Mesenchymal stem cell (in vitro differentiated cells and primary cell): ENCODE results near the gene LBX2.
A peak's percentile ranks its signal among the peaks of the same experiment; 100 is the strongest.
"Not testable (repeated sequence)": the region's sequence is repeated elsewhere in the genome, so short reads cannot be mapped to it uniquely, and the experiment has no call there.

ENCODE experiments used
- DNase-seq: peaks from one replicate; pipeline ENCODE4 v3.0.0-alpha.2; 2013
- H2AFZ ChIP-seq: one replicate; pipeline ENCODE4 v1.6.1; 2013; ENCODE audit warnings: low read depth, mild to moderate bottlenecking, control low read depth, inconsistent platforms, low read length, moderate library complexity
- H2AK5ac ChIP-seq: 2 replicates; pipeline ENCODE4 v1.6.1; 2013; ENCODE audit warnings: low read length, moderate library complexity, mild to moderate bottlenecking, inconsistent platforms; ENCODE audit not compliant: severe bottlenecking
- H2BK120ac ChIP-seq: one replicate; pipeline ENCODE4 v1.6.1; 2013; ENCODE audit warnings: low read depth, mild to moderate bottlenecking, inconsistent platforms, low read length, moderate library complexity
- H2BK12ac ChIP-seq, 2 experiments: one replicate each; pipeline ENCODE4 v1.6.1; 2013; ENCODE audit warnings: inconsistent platforms in 2 of 2, low read length in 2 of 2, mild to moderate bottlenecking in 2 of 2, moderate library complexity in 2 of 2, control low read depth in 1 of 2
- H2BK15ac ChIP-seq: one replicate; pipeline ENCODE4 v1.6.1; 2013; ENCODE audit warnings: mild to moderate bottlenecking, low read depth, inconsistent platforms; ENCODE audit not compliant: poor library complexity, severe bottlenecking
- H2BK5ac ChIP-seq: 2 replicates; pipeline ENCODE4 v1.6.1; 2013; ENCODE audit warnings: low read depth, mild to moderate bottlenecking, low read length, control low read depth, inconsistent platforms; ENCODE audit not compliant: poor library complexity, severe bottlenecking
- H3K14ac ChIP-seq, 2 experiments: one replicate each; pipeline ENCODE4 v1.6.1; 2013; ENCODE audit warnings: inconsistent platforms in 2 of 2, low read length in 2 of 2, control low read depth in 1 of 2, mild to moderate bottlenecking in 1 of 2, moderate library complexity in 1 of 2
- H3K18ac ChIP-seq, 2 experiments: one replicate each; pipeline ENCODE4 v1.6.1; 2013; ENCODE audit warnings: inconsistent platforms in 2 of 2, low read length in 2 of 2, control low read depth in 1 of 2, low read depth in 1 of 2, mild to moderate bottlenecking in 1 of 2
- H3K23ac ChIP-seq, 2 experiments: one replicate each; pipeline ENCODE4 v1.6.1; 2013; ENCODE audit warnings: inconsistent platforms in 2 of 2, low read length in 2 of 2, mild to moderate bottlenecking in 2 of 2, moderate library complexity in 2 of 2, control low read depth in 1 of 2
- H3K27ac ChIP-seq: 2 replicates; pipeline ENCODE4 v1.5.1; 2013; ENCODE audit warnings: mild to moderate bottlenecking, moderate library complexity, low read length, control low read depth, inconsistent platforms; ENCODE audit not compliant: poor library complexity, severe bottlenecking
- H3K27me3 ChIP-seq, 2 experiments: 2 replicates each; pipeline versions ENCODE4 v1.6.1 to v1.7.0; 2013; ENCODE audit warnings: low read length in 2 of 2, mild to moderate bottlenecking in 2 of 2, moderate library complexity in 2 of 2, control low read depth in 1 of 2, inconsistent platforms in 1 of 2; ENCODE audit not compliant: control insufficient read depth in 1 of 2, insufficient read depth in 1 of 2
- H3K36me3 ChIP-seq, 2 experiments: 2 replicates each; pipeline versions ENCODE4 v1.6.1 to v1.7.0; 2013; ENCODE audit warnings: low read length in 2 of 2, control low read depth in 1 of 2, inconsistent platforms in 1 of 2, low read depth in 1 of 2, mild to moderate bottlenecking in 1 of 2; ENCODE audit not compliant: insufficient read depth in 2 of 2, control insufficient read depth in 1 of 2
- H3K4ac ChIP-seq, 2 experiments: one replicate each; pipeline ENCODE4 v1.6.1; 2013; ENCODE audit warnings: inconsistent platforms in 2 of 2, low read length in 2 of 2, mild to moderate bottlenecking in 2 of 2, moderate library complexity in 2 of 2, control low read depth in 1 of 2, low read depth in 1 of 2
- H3K4me1 ChIP-seq: 2 replicates; pipeline ENCODE4 v1.6.1; 2013; ENCODE audit warnings: low read depth, low read length, control low read depth; ENCODE audit not compliant: control insufficient read depth, insufficient read depth
- H3K4me2 ChIP-seq: 2 replicates; pipeline ENCODE4 v1.6.1; 2013; ENCODE audit warnings: low read length, mild to moderate bottlenecking, inconsistent platforms; ENCODE audit not compliant: poor library complexity, severe bottlenecking
- H3K4me3 ChIP-seq, 2 experiments: 2 replicates each; pipeline versions ENCODE4 v1.5.1 to v1.7.0; 2013; ENCODE audit warnings: low read length in 2 of 2, mild to moderate bottlenecking in 2 of 2, control low read depth in 1 of 2, low read depth in 1 of 2; ENCODE audit not compliant: insufficient read depth in 1 of 2
- H3K79me1 ChIP-seq: replicated peaks from 2 replicates; pipeline ENCODE4 v1.6.1; 2013; ENCODE audit warnings: mild to moderate bottlenecking, control low read depth, low read length, inconsistent platforms; ENCODE audit not compliant: poor library complexity, severe bottlenecking
- H3K9ac ChIP-seq: 2 replicates; pipeline ENCODE4 v1.7.0; 2013; ENCODE audit warnings: mild to moderate bottlenecking, low read length, moderate library complexity
- H3K9me3 ChIP-seq: 2 replicates; pipeline ENCODE4 v1.7.0; 2013; ENCODE audit warnings: mild to moderate bottlenecking, low read length; ENCODE audit not compliant: control insufficient read depth
- H4K8ac ChIP-seq: one replicate; pipeline ENCODE4 v1.6.1; 2013; ENCODE audit warnings: inconsistent platforms, mild to moderate bottlenecking, low read length, moderate library complexity
- H4K91ac ChIP-seq: one replicate; pipeline ENCODE4 v1.6.1; 2013; ENCODE audit warnings: mild to moderate bottlenecking, low read length, inconsistent platforms
- WGBS: methylation state at CpG from one replicate; pipeline ENCODE4 v1.1.7; 2013; ENCODE audit warnings: mixed read lengths; 5-methylcytosine and 5-hydroxymethylcytosine counted together

Gene LBX2

GRCh38 chr2:74460187-74460586 lies 39.2 kb downstream of the LBX2 start:
- peak overlapping the region in 1 of 2 experiments; percentile 9 for H3K4ac ChIP-seq
- H3K4me2 ChIP-seq, H3K18ac ChIP-seq, H3K27me3 ChIP-seq, H4K91ac ChIP-seq, H3K14ac ChIP-seq, H2AFZ ChIP-seq, H3K4me3 ChIP-seq, H3K27ac ChIP-seq, DNase-seq, H2AK5ac ChIP-seq, H3K9ac ChIP-seq, H3K23ac ChIP-seq, H3K9me3 ChIP-seq, H2BK120ac ChIP-seq, H2BK5ac ChIP-seq, H4K8ac ChIP-seq, H2BK12ac ChIP-seq, H2BK15ac ChIP-seq: not testable (repeated sequence)
- peaks cover 27 to 36% of the 10 kb centered on the region in 2 experiments for H3K36me3 ChIP-seq
- H3K4me1 ChIP-seq, result peaks cover 13% of the 10 kb centered on the region
- WGBS, result 95% methylated on average over 10 of the region's 10 CpGs
- peaks cover 43% of the 10 kb centered on the region for H3K79me1 ChIP-seq

GRCh38 chr2:74459503-74460118 lies 39.8 kb downstream of the LBX2 start:
- not testable (repeated sequence) for H2AK5ac ChIP-seq, H4K8ac ChIP-seq, H3K27ac ChIP-seq, H3K27me3 ChIP-seq, H2BK5ac ChIP-seq, H2AFZ ChIP-seq, H3K9me3 ChIP-seq, H3K14ac ChIP-seq, H2BK15ac ChIP-seq, H3K4ac ChIP-seq, H3K18ac ChIP-seq, H2BK120ac ChIP-seq, H4K91ac ChIP-seq, H2BK12ac ChIP-seq, DNase-seq, H3K23ac ChIP-seq
- peak overlapping the region; percentile 96 for H3K9ac ChIP-seq
- H3K4me3 ChIP-seq, result peak overlapping the region in 1 of 2 experiments; percentile 99
- H3K4me1 ChIP-seq, result peaks cover 13% of the 10 kb centered on the region
- peak overlapping the region; percentile 24 for H3K4me2 ChIP-seq
- peaks cover 43% of the 10 kb centered on the region for H3K79me1 ChIP-seq
- peaks cover 27 to 36% of the 10 kb centered on the region in 2 experiments for H3K36me3 ChIP-seq
- 90% methylated on average over 13 of the region's 13 CpGs for WGBS

- Histone ChIP-seq H3K36me3 (peaks cover 27 to 36% of the 10 kb centered on the region in 2 experiments), H3K4ac (peak overlapping the region; percentile 64 to 94), H2AFZ (no peak overlapping the region), H2BK15ac (no peak overlapping the region), H3K4me2 (peak overlapping the region; percentile 57), H3K4me3 (peak overlapping the region; percentile 72 to 99), H3K27ac (peak overlapping the region; percentile 55), H3K9ac (peak overlapping the region; percentile 96), H3K27me3 (no peaks in the 10 kb centered on the region), H3K4me1 (peaks cover 13% of the 10 kb centered on the region), H4K91ac (peak overlapping the region; percentile 88), H3K23ac (peak overlapping the region in 1 of 2 experiments; percentile 35), H2BK12ac (peak overlapping the region in 1 of 2 experiments; percentile 10), H3K14ac (peak overlapping the region in 1 of 2 experiments; percentile 53), H2BK120ac (no peak overlapping the region), H2BK5ac (no peak overlapping the region), H3K9me3 (no peaks in the 10 kb centered on the region), H4K8ac (peak overlapping the region; percentile 16), H2AK5ac (peak overlapping the region; percentile 90), H3K18ac (peak overlapping the region; percentile 67 to 76), H3K79me1 (peaks cover 43% of the 10 kb centered on the region)
- DNase-seq, result peak; percentile 46
- 0% methylated on average over 4 of the region's 10 CpGs for WGBS
Measured at GRCh38 chr2:74458938-74459363, 40.5 kb downstream of the LBX2 start.

GRCh38 chr2:74458132-74458937 lies 41.1 kb downstream of the LBX2 start, which contains the start of gene WBP1:
WBP1 (plus strand) TSS chr2:74458438; CDS start chr2:74458603, 165 bp downstream.
- H4K8ac ChIP-seq, result peak within 1 kb of the TSS; percentile 95
- whole genome bisulfite sequencing, result under 1% methylated on average over 27 of the region's 38 CpGs
- peak within 1 kb of the TSS; percentile 90 for H2AK5ac ChIP-seq

More at GRCh38 chr2:74458132-74458937, 41.1 kb downstream of the LBX2 start, which contains the start of gene WBP1:
- Histone ChIP-seq H2BK120ac (peak within 1 kb of the TSS; percentile 71), H3K23ac (peak within 1 kb of the TSS in 1 of 2 experiments; percentile 35), H3K4me2 (peak within 1 kb of the TSS; percentile 87), H4K91ac (peak within 1 kb of the TSS; percentile 88), H3K9ac (peak within 1 kb of the TSS; percentile 96), H3K36me3 (peaks cover 27 to 36% of the 10 kb centered on the region in 2 experiments), H2BK12ac (peak within 1 kb of the TSS in 1 of 2 experiments; percentile 10), H2BK15ac (peak within 1 kb of the TSS; percentile 82), H3K18ac (peak within 1 kb of the TSS; percentile 70 to 76), H2AFZ (peak within 1 kb of the TSS; percentile 44), H2BK5ac (peak within 1 kb of the TSS; percentile 89), H3K4me3 (peak within 1 kb of the TSS; percentile 72 to 99), H3K79me1 (peaks cover 43% of the 10 kb centered on the region), H3K4ac (peak within 1 kb of the TSS; percentile 84 to 94), H3K4me1 (peaks cover 13% of the 10 kb centered on the region), H3K27me3 (no peaks in the 10 kb centered on the region), H3K14ac (peak within 1 kb of the TSS in 1 of 2 experiments; percentile 53), H3K9me3 (no peaks in the 10 kb centered on the region), H3K27ac (peak within 1 kb of the TSS; percentile 93)
- peak; percentile 100 for DNase-seq
